ENCODE measurements around the gene FSIP1.

Gene FSIP1

DNA sequence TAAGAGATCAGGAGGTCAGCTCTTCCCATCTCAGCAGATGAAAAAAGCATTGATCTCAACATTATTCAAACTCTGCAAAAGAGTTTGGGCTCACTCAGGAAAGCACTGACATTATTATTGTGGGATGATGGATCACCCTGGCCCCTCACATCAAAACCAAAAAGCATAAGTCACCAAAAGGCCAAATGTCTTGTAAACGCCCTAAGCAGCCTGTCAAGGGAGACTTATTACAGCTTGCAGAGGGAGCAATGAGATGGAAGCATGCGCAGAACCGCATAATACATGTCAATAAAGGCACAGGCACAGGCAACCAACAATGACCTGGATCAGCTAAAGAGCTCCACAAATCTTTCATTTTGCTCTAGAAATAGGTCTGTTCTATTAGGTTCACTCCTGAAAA, 4.6 kb downstream of the FSIP1 start:
- 30% methylated on average over 3 of the region's 3 CpGs for WGBS
- no peak overlapping the region for H4K8ac ChIP-seq (ENCODE audit: low read length)

DNA sequence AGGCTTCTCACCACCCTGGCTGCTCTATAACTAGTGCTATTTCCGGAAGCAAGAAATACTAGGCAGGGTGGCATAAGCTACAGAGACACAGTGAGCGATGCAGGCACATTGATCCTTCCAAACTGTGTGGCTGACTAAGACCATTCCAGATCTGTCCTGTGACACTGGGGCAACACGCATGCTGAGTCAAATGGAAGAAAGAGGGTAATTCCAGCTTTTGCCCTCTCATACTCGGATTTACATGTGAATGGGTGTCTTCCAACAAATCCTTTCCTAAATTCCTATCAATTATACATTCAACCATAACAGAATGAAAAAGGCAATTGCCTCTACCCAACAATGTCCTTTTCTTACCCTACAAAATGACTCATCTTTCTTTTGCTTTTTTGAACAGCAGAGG, 5.1 kb downstream of the FSIP1 start:
- no peak overlapping the region for H3K14ac ChIP-seq (ENCODE audit: low read length in 2 of 2)
- no peak overlapping the region for H2BK12ac ChIP-seq (ENCODE audit: low read length in 2 of 2)
- H3K4me3 ChIP-seq (ENCODE audit: insufficient read depth in 1 of 2, low read depth in 1 of 2, low read length in 2 of 2): no peak overlapping the region
- no peaks in the 10 kb centered on the region for H3K4me1 ChIP-seq (ENCODE audit: control insufficient read depth, insufficient read depth, low read depth, low read length)
- no peak overlapping the region for H4K91ac ChIP-seq (ENCODE audit: low read length)
- no peak overlapping the region for H2BK5ac ChIP-seq (ENCODE audit: low read depth, low read length, poor library complexity, severe bottlenecking)
- no peak overlapping the region for H3K4ac ChIP-seq (ENCODE audit: low read depth in 1 of 2, low read length in 2 of 2)
- no peak overlapping the region for H3K27ac ChIP-seq (ENCODE audit: low read length, poor library complexity, severe bottlenecking)
- H3K9me3 ChIP-seq (ENCODE audit: control insufficient read depth, low read length): no peaks in the 10 kb centered on the region
- no peak overlapping the region for H2AK5ac ChIP-seq (ENCODE audit: low read length, severe bottlenecking)
- H3K36me3 ChIP-seq (ENCODE audit: control insufficient read depth in 1 of 2, insufficient read depth in 2 of 2, low read depth in 1 of 2, low read length in 2 of 2): no peaks in the 10 kb centered on the region
- H3K18ac ChIP-seq (ENCODE audit: low read depth in 1 of 2, low read length in 2 of 2): no peak overlapping the region
- H3K79me1 ChIP-seq (replicated peaks; ENCODE audit: low read length, poor library complexity, severe bottlenecking): peaks cover 4% of the 10 kb centered on the region
- no peak overlapping the region for H3K9ac ChIP-seq (ENCODE audit: low read length)
- H2BK120ac ChIP-seq (ENCODE audit: low read depth, low read length): no peak overlapping the region
- H3K27me3 ChIP-seq (ENCODE audit: control insufficient read depth in 1 of 2, insufficient read depth in 1 of 2, low read length in 2 of 2): no peaks in the 10 kb centered on the region
- 88% methylated on average over 4 of the region's 4 CpGs for WGBS
- H4K8ac ChIP-seq (ENCODE audit: low read length): no peak overlapping the region
- H2BK15ac ChIP-seq (ENCODE audit: low read depth, poor library complexity, severe bottlenecking): no peak overlapping the region
- no peak overlapping the region for H3K23ac ChIP-seq (ENCODE audit: low read length in 2 of 2)
- no peak overlapping the region for H3K4me2 ChIP-seq (ENCODE audit: low read length, poor library complexity, severe bottlenecking)
- no peak overlapping the region for H2AFZ ChIP-seq (ENCODE audit: low read depth, low read length)
- peak; percentile 54 for DNase-seq

More for the DNA sequence above, 4.6 kb downstream of the FSIP1 start:
- Histone ChIP-seq H3K23ac (ENCODE audit: low read length in 2 of 2) (no peak overlapping the region), H3K14ac (ENCODE audit: low read length in 2 of 2) (no peak overlapping the region), H2AFZ (ENCODE audit: low read depth, low read length) (no peak overlapping the region), H3K4me3 (ENCODE audit: insufficient read depth in 1 of 2, low read depth in 1 of 2, low read length in 2 of 2) (no peak overlapping the region), H2BK12ac (ENCODE audit: low read length in 2 of 2) (no peak overlapping the region), H2BK5ac (ENCODE audit: low read depth, low read length, poor library complexity, severe bottlenecking) (no peak overlapping the region), H3K9me3 (ENCODE audit: control insufficient read depth, low read length) (no peaks in the 10 kb centered on the region), H3K79me1 (replicated peaks; ENCODE audit: low read length, poor library complexity, severe bottlenecking) (peaks cover 4% of the 10 kb centered on the region), H3K18ac (ENCODE audit: low read depth in 1 of 2, low read length in 2 of 2) (no peak overlapping the region), H2BK120ac (ENCODE audit: low read depth, low read length) (no peak overlapping the region), H3K4me2 (ENCODE audit: low read length, poor library complexity, severe bottlenecking) (no peak overlapping the region), H3K9ac (ENCODE audit: low read length) (no peak overlapping the region), H3K4me1 (ENCODE audit: control insufficient read depth, insufficient read depth, low read depth, low read length) (no peaks in the 10 kb centered on the region), H3K27ac (ENCODE audit: low read length, poor library complexity, severe bottlenecking) (no peak overlapping the region), H2AK5ac (ENCODE audit: low read length, severe bottlenecking) (no peak overlapping the region), H3K27me3 (ENCODE audit: control insufficient read depth in 1 of 2, insufficient read depth in 1 of 2, low read length in 2 of 2) (no peaks in the 10 kb centered on the region), H3K36me3 (ENCODE audit: control insufficient read depth in 1 of 2, insufficient read depth in 2 of 2, low read depth in 1 of 2, low read length in 2 of 2) (no peaks in the 10 kb centered on the region), H4K91ac (ENCODE audit: low read length) (no peak overlapping the region), H2BK15ac (ENCODE audit: low read depth, poor library complexity, severe bottlenecking) (no peak overlapping the region), H3K4ac (ENCODE audit: low read depth in 1 of 2, low read length in 2 of 2) (no peak overlapping the region)
- peak; percentile 15 for DNase-seq

DNA sequence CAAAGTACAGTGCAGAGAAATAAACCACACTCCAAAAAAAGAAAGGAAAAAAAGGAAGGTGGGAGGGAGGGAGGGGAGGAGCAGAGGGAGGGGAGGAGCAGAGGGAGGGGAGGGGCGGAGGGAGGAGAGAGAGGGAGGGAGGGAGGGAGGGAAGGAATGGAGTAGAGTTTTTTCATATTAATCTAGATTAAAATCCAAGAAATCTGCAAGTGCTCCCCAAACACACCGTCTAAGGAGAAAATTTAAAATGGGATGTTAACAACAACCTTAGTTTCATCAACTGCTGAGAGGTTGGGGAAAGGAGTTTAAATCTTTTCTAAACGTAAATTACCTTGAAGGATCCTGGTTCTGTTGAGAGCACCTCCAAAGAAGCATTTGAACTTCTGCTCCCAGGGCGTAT, 6.6 kb downstream of the FSIP1 start:
- Histone ChIP-seq H2BK15ac (ENCODE audit: low read depth, poor library complexity, severe bottlenecking) (no peak overlapping the region), H3K4me3 (ENCODE audit: insufficient read depth in 1 of 2, low read depth in 1 of 2, low read length in 2 of 2) (no peak overlapping the region), H3K27me3 (ENCODE audit: control insufficient read depth in 1 of 2, insufficient read depth in 1 of 2, low read length in 2 of 2) (no peaks in the 10 kb centered on the region), H3K9ac (ENCODE audit: low read length) (no peak overlapping the region), H2BK120ac (ENCODE audit: low read depth, low read length) (no peak overlapping the region), H2AK5ac (ENCODE audit: low read length, severe bottlenecking) (no peak overlapping the region), H3K4ac (ENCODE audit: low read depth in 1 of 2, low read length in 2 of 2) (no peak overlapping the region), H3K27ac (ENCODE audit: low read length, poor library complexity, severe bottlenecking) (no peak overlapping the region), H3K4me1 (ENCODE audit: control insufficient read depth, insufficient read depth, low read depth, low read length) (peaks cover 2% of the 10 kb centered on the region), H3K79me1 (replicated peaks; ENCODE audit: low read length, poor library complexity, severe bottlenecking) (peaks cover 4% of the 10 kb centered on the region), H4K8ac (ENCODE audit: low read length) (no peak overlapping the region), H2BK5ac (ENCODE audit: low read depth, low read length, poor library complexity, severe bottlenecking) (no peak overlapping the region), H3K18ac (ENCODE audit: low read depth in 1 of 2, low read length in 2 of 2) (no peak overlapping the region), H3K14ac (ENCODE audit: low read length in 2 of 2) (no peak overlapping the region), H4K91ac (ENCODE audit: low read length) (no peak overlapping the region), H3K36me3 (ENCODE audit: control insufficient read depth in 1 of 2, insufficient read depth in 2 of 2, low read depth in 1 of 2, low read length in 2 of 2) (no peaks in the 10 kb centered on the region), H2BK12ac (ENCODE audit: low read length in 2 of 2) (no peak overlapping the region), H3K23ac (ENCODE audit: low read length in 2 of 2) (no peak overlapping the region), H3K4me2 (ENCODE audit: low read length, poor library complexity, severe bottlenecking) (no peak overlapping the region), H2AFZ (ENCODE audit: low read depth, low read length) (no peak overlapping the region), H3K9me3 (ENCODE audit: control insufficient read depth, low read length) (no peaks in the 10 kb centered on the region)
- WGBS: 93% methylated on average over 2 of the region's 4 CpGs
- no peak for DNase-seq

DNA sequence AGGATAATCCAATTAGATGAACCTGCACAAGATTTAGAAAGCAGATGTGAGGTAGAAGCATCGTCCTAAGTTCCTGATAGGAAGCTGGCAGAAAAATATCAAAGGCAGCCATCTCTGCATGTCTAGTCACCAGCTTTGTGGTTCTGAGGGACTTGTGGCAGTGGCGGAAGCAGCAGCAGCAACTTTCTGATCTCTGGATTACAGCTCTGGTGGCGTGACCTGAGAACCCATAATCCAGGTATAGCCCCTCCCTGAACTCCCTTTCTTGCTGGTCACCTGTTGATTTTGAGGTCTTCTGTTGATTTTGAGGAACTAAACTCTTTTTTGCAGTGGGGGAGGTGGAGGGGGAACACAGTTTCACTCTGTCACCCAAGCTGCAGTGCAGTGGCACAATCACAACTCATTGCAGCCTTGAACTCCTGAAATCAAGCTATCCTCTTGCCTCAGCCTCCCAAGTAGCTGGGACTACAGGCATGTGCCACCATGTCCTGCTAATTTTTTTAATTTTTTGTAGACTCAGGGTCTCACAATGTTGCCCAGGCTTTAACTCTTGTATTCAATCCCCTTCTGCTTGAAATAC, 7.9 kb downstream of the FSIP1 start:
- Histone ChIP-seq H2BK15ac (ENCODE audit: low read depth, poor library complexity, severe bottlenecking) (no peak overlapping the region), H3K79me1 (replicated peaks; ENCODE audit: low read length, poor library complexity, severe bottlenecking) (peaks cover 2% of the 10 kb centered on the region), H4K8ac (ENCODE audit: low read length) (no peak overlapping the region), H3K14ac (ENCODE audit: low read length in 2 of 2) (no peak overlapping the region), H2BK120ac (ENCODE audit: low read depth, low read length) (no peak overlapping the region), H2BK5ac (ENCODE audit: low read depth, low read length, poor library complexity, severe bottlenecking) (no peak overlapping the region), H2BK12ac (ENCODE audit: low read length in 2 of 2) (no peak overlapping the region), H3K23ac (ENCODE audit: low read length in 2 of 2) (no peak overlapping the region), H4K91ac (ENCODE audit: low read length) (no peak overlapping the region), H3K4me1 (ENCODE audit: control insufficient read depth, insufficient read depth, low read depth, low read length) (peaks cover 2% of the 10 kb centered on the region), H3K4ac (ENCODE audit: low read depth in 1 of 2, low read length in 2 of 2) (no peak overlapping the region), H3K27ac (ENCODE audit: low read length, poor library complexity, severe bottlenecking) (no peak overlapping the region), H3K9ac (ENCODE audit: low read length) (no peak overlapping the region), H3K9me3 (ENCODE audit: control insufficient read depth, low read length) (no peaks in the 10 kb centered on the region), H3K4me2 (ENCODE audit: low read length, poor library complexity, severe bottlenecking) (no peak overlapping the region), H3K36me3 (ENCODE audit: control insufficient read depth in 1 of 2, insufficient read depth in 2 of 2, low read depth in 1 of 2, low read length in 2 of 2) (no peaks in the 10 kb centered on the region), H2AK5ac (ENCODE audit: low read length, severe bottlenecking) (no peak overlapping the region), H3K4me3 (ENCODE audit: insufficient read depth in 1 of 2, low read depth in 1 of 2, low read length in 2 of 2) (no peak overlapping the region), H3K18ac (ENCODE audit: low read depth in 1 of 2, low read length in 2 of 2) (no peak overlapping the region), H3K27me3 (ENCODE audit: control insufficient read depth in 1 of 2, insufficient read depth in 1 of 2, low read length in 2 of 2) (no peaks in the 10 kb centered on the region), H2AFZ (ENCODE audit: low read depth, low read length) (no peak overlapping the region)
- DNase-seq: no peak
- 97% methylated on average over 2 of the region's 3 CpGs for WGBS
